Measurements from ENCODE around the gene FBXW10.
"Not testable (repeated sequence)": the region's sequence is repeated elsewhere in the genome, so short reads cannot be mapped to it uniquely, and the experiment has no call there.

DNA sequence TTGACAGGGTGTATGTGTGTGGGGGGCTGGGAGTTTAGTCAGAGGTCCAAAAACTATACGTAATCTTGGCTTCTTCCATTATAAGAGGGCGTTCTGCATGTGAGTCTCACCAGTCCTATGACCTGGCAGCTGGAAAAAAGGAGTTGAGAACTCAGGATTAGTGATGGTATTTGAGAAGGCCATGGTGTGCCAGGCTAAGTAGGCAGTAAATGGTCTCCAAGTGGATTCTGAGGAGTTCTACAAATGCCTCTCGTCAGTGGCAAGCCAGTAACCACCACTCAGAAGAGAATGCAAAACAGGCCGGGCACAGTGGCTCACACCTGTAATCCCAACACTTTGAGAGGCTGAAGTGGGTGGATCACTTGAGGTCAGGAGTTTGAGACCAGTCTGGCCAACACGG lies 21.2 kb upstream of the FBXW10 start:
- TF ChIP-seq, protein P1, sequence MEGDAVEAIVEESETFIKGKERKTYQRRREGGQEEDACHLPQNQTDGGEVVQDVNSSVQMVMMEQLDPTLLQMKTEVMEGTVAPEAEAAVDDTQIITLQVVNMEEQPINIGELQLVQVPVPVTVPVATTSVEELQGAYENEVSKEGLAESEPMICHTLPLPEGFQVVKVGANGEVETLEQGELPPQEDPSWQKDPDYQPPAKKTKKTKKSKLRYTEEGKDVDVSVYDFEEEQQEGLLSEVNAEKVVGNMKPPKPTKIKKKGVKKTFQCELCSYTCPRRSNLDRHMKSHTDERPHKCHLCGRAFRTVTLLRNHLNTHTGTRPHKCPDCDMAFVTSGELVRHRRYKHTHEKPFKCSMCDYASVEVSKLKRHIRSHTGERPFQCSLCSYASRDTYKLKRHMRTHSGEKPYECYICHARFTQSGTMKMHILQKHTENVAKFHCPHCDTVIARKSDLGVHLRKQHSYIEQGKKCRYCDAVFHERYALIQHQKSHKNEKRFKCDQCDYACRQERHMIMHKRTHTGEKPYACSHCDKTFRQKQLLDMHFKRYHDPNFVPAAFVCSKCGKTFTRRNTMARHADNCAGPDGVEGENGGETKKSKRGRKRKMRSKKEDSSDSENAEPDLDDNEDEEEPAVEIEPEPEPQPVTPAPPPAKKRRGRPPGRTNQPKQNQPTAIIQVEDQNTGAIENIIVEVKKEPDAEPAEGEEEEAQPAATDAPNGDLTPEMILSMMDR (IDR thresholded peaks at IDR 0.05): not testable (repeated sequence)
- not testable (repeated sequence) for TF ChIP-seq ZFX (IDR thresholded peaks at IDR 0.05; ENCODE audit: borderline replicate concordance)
